GM21381 (cell line): ENCODE results near the gene C8G.

Experiments
- ATAC-seq: cut with Tn5 transposase; IDR thresholded peaks from one replicate; pipeline ENCODE4 v1.9.1; 2021; ENCODE audit warnings: mild to moderate bottlenecking, moderate library complexity; ENCODE audit not compliant: unreplicated experiment

Gene C8G

GRCh38 chr9:136980669-136981478 is 35.8 kb downstream of the C8G start:
- no peak for ATAC-seq

- no peak for ATAC-seq
Observed at GRCh38 chr9:136981588-136982231, 36.7 kb downstream of the C8G start.

GRCh38 chr9:136982232-136983051 is 37.4 kb downstream of the C8G start, which contains the start of gene LCNL1:
TSS of gene LCNL1 (plus strand) at chr9:136982993. CDS start at chr9:136983587, 594 bp downstream.
- ATAC-seq, result no peak

- ATAC-seq, result no peak
Observed at GRCh38 chr9:136983167-136983566, 38.1 kb downstream of the C8G start.

- no peak for ATAC-seq
Observed at GRCh38 chr9:136983656-136984314, 38.7 kb downstream of the C8G start.

- ATAC-seq, result no peak
Observed at GRCh38 chr9:136984464-136985026, 39.5 kb downstream of the C8G start.

GRCh38 chr9:136985027-136985602 is 40.1 kb downstream of the C8G start:
- no peak for ATAC-seq

GRCh38 chr9:136985853-136986252 is 40.8 kb downstream of the C8G start:
- no peak for ATAC-seq

GRCh38 chr9:136988872-136989271 is 43.8 kb downstream of the C8G start:
- ATAC-seq, result no peak

- no peak for ATAC-seq
Observed at GRCh38 chr9:136990242-136990911, 45.3 kb downstream of the C8G start.

- peak; percentile 78 for ATAC-seq
Observed at GRCh38 chr9:136991993-136992818, 47.2 kb downstream of the C8G start, which contains the start of gene PAXX. TSS of gene PAXX (plus strand) at chr9:136992422. CDS start at chr9:136992444, 22 bp downstream.

GRCh38 chr9:136992819-136993369 is 47.9 kb downstream of the C8G start:
- ATAC-seq, result no peak

GRCh38 chr9:136994180-136994887 is 49.3 kb downstream of the C8G start:
- no peak for ATAC-seq

- ATAC-seq, result no peak
Observed at GRCh38 chr9:136994888-136995230, 49.8 kb downstream of the C8G start.

- no peak for ATAC-seq
Observed at GRCh38 chr9:136995362-136995761, 50.3 kb downstream of the C8G start.

- no peak for ATAC-seq
Observed at GRCh38 chr9:136995772-136996311, 50.8 kb downstream of the C8G start.
